HepG2 (cell line): ENCODE measurements around the gene NNAT. TPM values are rescaled to one million over a fixed set of nuclear protein-coding genes. Genes with fewer than 3 reads are reported as not detected.

Experiments
- HMGA1 ChIP-seq: sonication (generic); formaldehyde crosslinking; conservative IDR thresholded peaks from 2 replicates; pipeline ENCODE4 v1.4.0; 2020; ENCODE audit warnings: missing genetic modification reagents
- IRX3 ChIP-seq: sonication (generic); formaldehyde crosslinking; IDR thresholded peaks from 2 replicates; pipeline ENCODE4 v1.8.1; 2023; ENCODE audit warnings: mild to moderate bottlenecking, low read depth, missing genetic modification reagents, borderline replicate concordance
- JARID2 ChIP-seq: sonication (generic); formaldehyde crosslinking; IDR thresholded peaks from 2 replicates; pipeline ENCODE4 v1.8.1; 2023; ENCODE audit warnings: missing genetic modification reagents, inconsistent platforms; ENCODE audit not compliant: insufficient replicate concordance
- PAX8 ChIP-seq: sonication (generic); formaldehyde crosslinking; IDR thresholded peaks from 2 replicates; pipeline ENCODE4 v1.8.0; 2022; ENCODE audit warnings: mild to moderate bottlenecking, missing genetic modification reagents, borderline replicate concordance
- PTBP1 ChIP-seq: fragments of 200-400 bp; formaldehyde crosslinking; IDR thresholded peaks from 2 replicates; pipeline ENCODE4 v1.6.1; 2018; ENCODE audit warnings: low read length, low read depth; ENCODE audit not compliant: poor library complexity, severe bottlenecking
- SMARCE1 ChIP-seq: fragments of 450-650 bp; IDR thresholded peaks from 2 replicates; pipeline ENCODE4 v1.6.1; 2017; ENCODE audit warnings: borderline replicate concordance
- ZNF484 ChIP-seq: sonication (generic); formaldehyde crosslinking; IDR thresholded peaks from 2 replicates; pipeline ENCODE4 v1.5.1; 2020; ENCODE audit warnings: mild to moderate bottlenecking, low read depth, missing genetic modification reagents, borderline replicate concordance
- ZNF567 ChIP-seq: sonication (generic); formaldehyde crosslinking; IDR thresholded peaks from 2 replicates; pipeline ENCODE4 v1.8.1; 2023; ENCODE audit warnings: mild to moderate bottlenecking, missing genetic modification reagents, borderline replicate concordance
- ZNF703 ChIP-seq: sonication (generic); formaldehyde crosslinking; IDR thresholded peaks from 2 replicates; pipeline ENCODE4 v1.5.1; 2020; ENCODE audit warnings: missing genetic modification reagents, mild to moderate bottlenecking, moderate library complexity, borderline replicate concordance
- polyA plus RNA-seq, 8 experiments: library from polyadenylated mRNA; depleted of rRNA in 3 of 8; stranded (reverse) in 7 of 8; unstranded in 1 of 8; fragments of >200 nt; fragmentation: Illumina TruSeq in 4 of 8; extraction: Trizol in 4 of 8; gene quantifications; 2 replicates each; pipeline versions ENCODE4 v1.2.1 to v1.2.3, GENCODE V29; 2011 to 2016; ENCODE audit warnings: low read depth in 4 of 8, missing spikeins in 1 of 8, mixed read lengths in 1 of 8; ENCODE audit not compliant: insufficient read depth in 1 of 8
- total RNA-seq, 5 experiments: library from RNA; depleted of rRNA; stranded (reverse); fragments of >200 nt; fragmentation: Illumina TruSeq; extraction: Trizol; gene quantifications; 2 replicates each; pipeline ENCODE4 v1.2.3, GENCODE V29; 2016; ENCODE audit warnings: low read depth in 1 of 5
- TF ChIP-seq, protein P1 (sequence below): sonication (generic); formaldehyde crosslinking; IDR thresholded peaks from 2 replicates; pipeline ENCODE4 v1.4.0; 2020; ENCODE audit warnings: mild to moderate bottlenecking, missing genetic modification reagents
- TF ChIP-seq, protein P2 (sequence below): sonication (generic); formaldehyde crosslinking; IDR thresholded peaks from 2 replicates; pipeline ENCODE4 v1.4.0; 2020; ENCODE audit warnings: missing genetic modification reagents
- TF ChIP-seq, protein P3 (sequence below): sonication (generic); formaldehyde crosslinking; IDR thresholded peaks from 2 replicates; pipeline ENCODE4 v1.5.1; 2020; ENCODE audit warnings: missing genetic modification reagents, mild to moderate bottlenecking, borderline replicate concordance
- TF ChIP-seq, protein P4 (sequence below): fragments of 450-650 bp; IDR thresholded peaks from 2 replicates; pipeline ENCODE4 v1.6.1; 2017
- TF ChIP-seq, protein P5 (sequence below): sonication (generic); formaldehyde crosslinking; IDR thresholded peaks from 2 replicates; pipeline ENCODE4 v1.4.0; 2020; ENCODE audit warnings: mild to moderate bottlenecking, missing genetic modification reagents, borderline replicate concordance
- TF ChIP-seq, protein P6 (sequence below): sonication (generic); formaldehyde crosslinking; IDR thresholded peaks from 2 replicates; pipeline ENCODE4 v1.9.0; 2021; ENCODE audit warnings: missing genetic modification reagents, borderline replicate concordance

Gene NNAT
- total and polyA plus RNA-seq, 2 of the 13 experiments (the other 11 are each of a cell fraction or from before 2014, with no cell fraction given), result not detected

DNA sequence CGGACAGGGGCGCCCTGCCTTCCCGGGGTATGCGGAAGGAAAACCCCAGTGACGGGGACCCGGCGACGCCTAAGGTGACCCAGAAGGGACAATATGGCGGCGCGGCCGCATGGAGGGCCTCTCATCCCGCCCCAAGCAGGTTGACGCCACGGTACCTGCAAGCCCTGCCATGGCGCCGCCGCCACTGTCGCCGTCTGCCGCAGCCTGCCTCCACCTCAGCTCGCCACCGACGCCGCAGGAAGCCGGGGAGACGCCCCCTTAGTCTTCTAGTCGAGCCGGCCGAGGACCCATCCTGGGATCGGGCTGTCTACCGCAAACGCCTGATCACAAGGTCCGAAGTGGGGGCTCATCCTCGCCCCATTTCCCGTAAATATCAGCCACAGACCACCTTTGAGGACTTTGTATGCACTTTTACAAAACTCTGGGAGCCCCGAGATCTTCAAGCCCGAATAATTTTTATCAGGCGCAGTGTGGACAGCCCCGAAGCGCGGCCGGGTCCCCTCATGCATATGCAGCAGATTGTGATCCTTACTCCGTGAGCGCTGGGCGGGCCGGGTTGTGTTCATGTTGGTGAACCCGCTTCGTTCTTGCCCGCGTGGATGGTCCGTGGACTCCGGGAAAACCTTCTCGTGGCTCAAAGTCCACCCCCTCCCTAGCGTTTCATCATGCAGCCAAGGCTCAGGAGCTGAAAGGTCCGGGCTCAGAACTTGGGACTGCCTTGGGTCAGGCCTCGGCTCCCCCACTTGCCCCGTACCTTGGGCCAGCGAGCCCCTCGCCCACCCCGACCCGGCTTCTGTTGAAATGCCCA lies 6.8 kb downstream of the NNAT start, which contains the start of gene BLCAP (continued):
- TF ChIP-seq SMARCE1 (no peak), PTBP1 (peak; percentile 45), ZNF484 (CRISPR knock-in tag) (no peak; the same call in 1 of the 2 replicates), HMGA1 (no peak), ZNF567 (CRISPR knock-in tag) (peak; percentile 67), ZNF703 (CRISPR knock-in tag) (peak; percentile 45), JARID2 (peak; percentile 86), IRX3 (CRISPR knock-in tag) (no peak), PAX8 (CRISPR knock-in tag) (peak; percentile 33; the same call in 1 of the 2 replicates)
- TF ChIP-seq, protein P1, sequence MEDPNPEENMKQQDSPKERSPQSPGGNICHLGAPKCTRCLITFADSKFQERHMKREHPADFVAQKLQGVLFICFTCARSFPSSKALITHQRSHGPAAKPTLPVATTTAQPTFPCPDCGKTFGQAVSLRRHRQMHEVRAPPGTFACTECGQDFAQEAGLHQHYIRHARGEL (CRISPR knock-in tag), result no peak
- TF ChIP-seq, protein P2, sequence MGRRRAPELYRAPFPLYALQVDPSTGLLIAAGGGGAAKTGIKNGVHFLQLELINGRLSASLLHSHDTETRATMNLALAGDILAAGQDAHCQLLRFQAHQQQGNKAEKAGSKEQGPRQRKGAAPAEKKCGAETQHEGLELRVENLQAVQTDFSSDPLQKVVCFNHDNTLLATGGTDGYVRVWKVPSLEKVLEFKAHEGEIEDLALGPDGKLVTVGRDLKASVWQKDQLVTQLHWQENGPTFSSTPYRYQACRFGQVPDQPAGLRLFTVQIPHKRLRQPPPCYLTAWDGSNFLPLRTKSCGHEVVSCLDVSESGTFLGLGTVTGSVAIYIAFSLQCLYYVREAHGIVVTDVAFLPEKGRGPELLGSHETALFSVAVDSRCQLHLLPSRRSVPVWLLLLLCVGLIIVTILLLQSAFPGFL, result peak; percentile 77; the same call in 1 of the 2 replicates
- TF ChIP-seq, protein P3, sequence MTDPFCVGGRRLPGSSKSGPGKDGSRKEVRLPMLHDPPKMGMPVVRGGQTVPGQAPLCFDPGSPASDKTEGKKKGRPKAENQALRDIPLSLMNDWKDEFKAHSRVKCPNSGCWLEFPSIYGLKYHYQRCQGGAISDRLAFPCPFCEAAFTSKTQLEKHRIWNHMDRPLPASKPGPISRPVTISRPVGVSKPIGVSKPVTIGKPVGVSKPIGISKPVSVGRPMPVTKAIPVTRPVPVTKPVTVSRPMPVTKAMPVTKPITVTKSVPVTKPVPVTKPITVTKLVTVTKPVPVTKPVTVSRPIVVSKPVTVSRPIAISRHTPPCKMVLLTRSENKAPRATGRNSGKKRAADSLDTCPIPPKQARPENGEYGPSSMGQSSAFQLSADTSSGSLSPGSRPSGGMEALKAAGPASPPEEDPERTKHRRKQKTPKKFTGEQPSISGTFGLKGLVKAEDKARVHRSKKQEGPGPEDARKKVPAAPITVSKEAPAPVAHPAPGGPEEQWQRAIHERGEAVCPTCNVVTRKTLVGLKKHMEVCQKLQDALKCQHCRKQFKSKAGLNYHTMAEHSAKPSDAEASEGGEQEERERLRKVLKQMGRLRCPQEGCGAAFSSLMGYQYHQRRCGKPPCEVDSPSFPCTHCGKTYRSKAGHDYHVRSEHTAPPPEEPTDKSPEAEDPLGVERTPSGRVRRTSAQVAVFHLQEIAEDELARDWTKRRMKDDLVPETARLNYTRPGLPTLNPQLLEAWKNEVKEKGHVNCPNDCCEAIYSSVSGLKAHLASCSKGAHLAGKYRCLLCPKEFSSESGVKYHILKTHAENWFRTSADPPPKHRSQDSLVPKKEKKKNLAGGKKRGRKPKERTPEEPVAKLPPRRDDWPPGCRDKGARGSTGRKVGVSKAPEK, result no peak
- TF ChIP-seq, protein P4, sequence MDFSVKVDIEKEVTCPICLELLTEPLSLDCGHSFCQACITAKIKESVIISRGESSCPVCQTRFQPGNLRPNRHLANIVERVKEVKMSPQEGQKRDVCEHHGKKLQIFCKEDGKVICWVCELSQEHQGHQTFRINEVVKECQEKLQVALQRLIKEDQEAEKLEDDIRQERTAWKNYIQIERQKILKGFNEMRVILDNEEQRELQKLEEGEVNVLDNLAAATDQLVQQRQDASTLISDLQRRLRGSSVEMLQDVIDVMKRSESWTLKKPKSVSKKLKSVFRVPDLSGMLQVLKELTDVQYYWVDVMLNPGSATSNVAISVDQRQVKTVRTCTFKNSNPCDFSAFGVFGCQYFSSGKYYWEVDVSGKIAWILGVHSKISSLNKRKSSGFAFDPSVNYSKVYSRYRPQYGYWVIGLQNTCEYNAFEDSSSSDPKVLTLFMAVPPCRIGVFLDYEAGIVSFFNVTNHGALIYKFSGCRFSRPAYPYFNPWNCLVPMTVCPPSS, result no peak
- TF ChIP-seq, protein P5, sequence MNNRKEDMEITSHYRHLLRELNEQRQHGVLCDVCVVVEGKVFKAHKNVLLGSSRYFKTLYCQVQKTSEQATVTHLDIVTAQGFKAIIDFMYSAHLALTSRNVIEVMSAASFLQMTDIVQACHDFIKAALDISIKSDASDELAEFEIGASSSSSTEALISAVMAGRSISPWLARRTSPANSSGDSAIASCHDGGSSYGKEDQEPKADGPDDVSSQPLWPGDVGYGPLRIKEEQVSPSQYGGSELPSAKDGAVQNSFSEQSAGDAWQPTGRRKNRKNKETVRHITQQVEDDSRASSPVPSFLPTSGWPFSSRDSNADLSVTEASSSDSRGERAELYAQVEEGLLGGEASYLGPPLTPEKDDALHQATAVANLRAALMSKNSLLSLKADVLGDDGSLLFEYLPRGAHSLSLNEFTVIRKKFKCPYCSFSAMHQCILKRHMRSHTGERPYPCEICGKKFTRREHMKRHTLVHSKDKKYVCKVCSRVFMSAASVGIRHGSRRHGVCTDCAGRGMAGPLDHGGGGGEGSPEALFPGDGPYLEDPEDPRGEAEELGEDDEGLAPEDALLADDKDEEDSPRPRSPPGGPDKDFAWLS (CRISPR knock-in tag), result no peak
- TF ChIP-seq, protein P6, sequence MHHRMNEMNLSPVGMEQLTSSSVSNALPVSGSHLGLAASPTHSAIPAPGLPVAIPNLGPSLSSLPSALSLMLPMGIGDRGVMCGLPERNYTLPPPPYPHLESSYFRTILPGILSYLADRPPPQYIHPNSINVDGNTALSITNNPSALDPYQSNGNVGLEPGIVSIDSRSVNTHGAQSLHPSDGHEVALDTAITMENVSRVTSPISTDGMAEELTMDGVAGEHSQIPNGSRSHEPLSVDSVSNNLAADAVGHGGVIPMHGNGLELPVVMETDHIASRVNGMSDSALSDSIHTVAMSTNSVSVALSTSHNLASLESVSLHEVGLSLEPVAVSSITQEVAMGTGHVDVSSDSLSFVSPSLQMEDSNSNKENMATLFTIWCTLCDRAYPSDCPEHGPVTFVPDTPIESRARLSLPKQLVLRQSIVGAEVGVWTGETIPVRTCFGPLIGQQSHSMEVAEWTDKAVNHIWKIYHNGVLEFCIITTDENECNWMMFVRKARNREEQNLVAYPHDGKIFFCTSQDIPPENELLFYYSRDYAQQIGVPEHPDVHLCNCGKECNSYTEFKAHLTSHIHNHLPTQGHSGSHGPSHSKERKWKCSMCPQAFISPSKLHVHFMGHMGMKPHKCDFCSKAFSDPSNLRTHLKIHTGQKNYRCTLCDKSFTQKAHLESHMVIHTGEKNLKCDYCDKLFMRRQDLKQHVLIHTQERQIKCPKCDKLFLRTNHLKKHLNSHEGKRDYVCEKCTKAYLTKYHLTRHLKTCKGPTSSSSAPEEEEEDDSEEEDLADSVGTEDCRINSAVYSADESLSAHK (CRISPR knock-in tag), result peak; percentile 88; the same call in 1 of the 2 replicates
